H1 (cell line): ENCODE measurements around the gene CNN3. TPM values are rescaled to one million over a fixed set of nuclear protein-coding genes. Genes with fewer than 3 reads are reported as not detected.

ENCODE experiments used
- JUN ChIP-seq: IDR thresholded peaks from 2 replicates; pipeline ENCODE4 v1.6.1; 2011; ENCODE audit warnings: low read depth, mild to moderate bottlenecking, improper control_type of control experiment, low read length
- polyA plus RNA-seq, 7 experiments: library from polyadenylated mRNA; depleted of rRNA in 3 of 7; stranded (reverse) in 5 of 7; unstranded in 2 of 7; fragments of >200 nt in 5 of 7; fragments of 200-250 nt in 2 of 7; gene quantifications; 1 replicate in 5 of 7; 2 replicates in 1 of 7; 4 replicates in 1 of 7; pipeline versions ENCODE4 v1.2.1 to v1.2.3, GENCODE V29; 2011 to 2013; ENCODE audit warnings: missing spikeins in 2 of 7, mixed read lengths in 2 of 7
- total RNA-seq: library from RNA; stranded (reverse); fragmentation: NEBNext Ultra II Directional; extraction: Animal tissue kit (Norgen Biotek cat#: 25700); gene quantifications from 2 replicates; pipeline ENCODE4 v1.2.1, GENCODE V29; 2021

Gene CNN3
- total and polyA plus RNA-seq, 2 of the 8 experiments (the other 6 are each of a cell fraction or from before 2014, with no cell fraction given), result 134 to 266 TPM

GRCh38 chr1:94961582-94961981 is 34.7 kb upstream of the CNN3 start (continued):
- no peak for TF ChIP-seq JUN
